ENCODE results near the gene BCS1L.

DNA sequence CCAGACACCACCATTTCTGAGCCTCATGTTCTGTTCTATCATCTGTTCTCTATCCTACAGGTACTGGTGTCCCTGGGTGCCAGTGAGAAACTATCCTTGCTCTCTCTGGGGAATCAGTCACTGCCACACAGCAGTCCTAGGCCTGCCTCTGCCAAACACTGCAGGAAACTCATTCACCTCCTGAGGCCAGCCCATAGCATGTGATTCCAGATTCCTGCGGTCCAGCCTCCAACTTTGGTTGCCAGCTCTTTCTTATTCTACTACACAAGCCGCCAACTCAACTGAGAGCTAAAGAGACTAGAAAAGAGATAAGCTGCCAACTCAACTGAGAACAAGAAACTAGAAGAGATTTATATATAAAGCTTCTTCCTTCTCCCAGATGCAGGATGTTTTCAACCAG, 42.3 kb downstream of the BCS1L start:
- TF ChIP-seq ELF4 (IDR thresholded peaks at IDR 0.05) (no peak), HDGF (IDR thresholded peaks at IDR 0.05; ENCODE audit: borderline replicate concordance) (no peak), TARDBP (IDR thresholded peaks at IDR 0.05) (no peak), ARNT (IDR thresholded peaks at IDR 0.05) (no peak), NFRKB (IDR thresholded peaks at IDR 0.05) (no peak), SUZ12 (IDR thresholded peaks at IDR 0.05) (no peak)
